Measurements from ENCODE around the gene RGS3.

DNA sequence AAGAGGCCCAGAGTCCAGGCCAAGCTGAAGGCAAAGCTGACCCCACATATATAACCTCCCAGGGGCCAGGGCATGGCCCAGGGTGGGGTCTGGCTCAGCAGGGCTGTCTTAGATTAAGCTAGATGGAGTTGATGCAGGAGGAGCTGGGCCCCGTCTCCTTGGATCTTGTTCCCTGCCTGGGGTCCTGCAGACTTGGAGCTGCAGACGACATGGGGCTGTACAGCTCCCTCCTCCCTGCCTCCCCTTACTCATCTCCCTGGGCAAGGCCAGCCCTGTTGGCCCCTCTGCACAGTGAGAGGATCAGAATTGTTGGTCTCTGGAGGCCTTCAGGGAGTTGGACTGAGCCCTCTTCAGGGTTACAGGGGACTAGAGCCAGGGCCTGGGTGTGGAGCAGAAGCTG is 134.9 kb downstream of the RGS3 start:
- TF ChIP-seq POLR2A (IDR thresholded peaks at IDR 0.05): no peak
- TF ChIP-seq, protein P1, sequence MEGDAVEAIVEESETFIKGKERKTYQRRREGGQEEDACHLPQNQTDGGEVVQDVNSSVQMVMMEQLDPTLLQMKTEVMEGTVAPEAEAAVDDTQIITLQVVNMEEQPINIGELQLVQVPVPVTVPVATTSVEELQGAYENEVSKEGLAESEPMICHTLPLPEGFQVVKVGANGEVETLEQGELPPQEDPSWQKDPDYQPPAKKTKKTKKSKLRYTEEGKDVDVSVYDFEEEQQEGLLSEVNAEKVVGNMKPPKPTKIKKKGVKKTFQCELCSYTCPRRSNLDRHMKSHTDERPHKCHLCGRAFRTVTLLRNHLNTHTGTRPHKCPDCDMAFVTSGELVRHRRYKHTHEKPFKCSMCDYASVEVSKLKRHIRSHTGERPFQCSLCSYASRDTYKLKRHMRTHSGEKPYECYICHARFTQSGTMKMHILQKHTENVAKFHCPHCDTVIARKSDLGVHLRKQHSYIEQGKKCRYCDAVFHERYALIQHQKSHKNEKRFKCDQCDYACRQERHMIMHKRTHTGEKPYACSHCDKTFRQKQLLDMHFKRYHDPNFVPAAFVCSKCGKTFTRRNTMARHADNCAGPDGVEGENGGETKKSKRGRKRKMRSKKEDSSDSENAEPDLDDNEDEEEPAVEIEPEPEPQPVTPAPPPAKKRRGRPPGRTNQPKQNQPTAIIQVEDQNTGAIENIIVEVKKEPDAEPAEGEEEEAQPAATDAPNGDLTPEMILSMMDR (IDR thresholded peaks at IDR 0.05 in 4 of 5, conservative IDR thresholded peaks at IDR 0.05 in 1 of 5): no peak

All from gastrocnemius medialis (tissue), 4 donors.